ENCODE measurements around the gene RAB40B. TPM values are rescaled to one million over a fixed set of nuclear protein-coding genes. Genes with fewer than 3 reads are reported as not detected.
A peak's percentile ranks its signal among the peaks of the same experiment; 100 is the strongest.

RAB40B gene
- total RNA-seq, 2 donors from 2014 or later, result 1.2 to 4.6 TPM

- peak; percentile 37 for TF ChIP-seq CTCF (conservative IDR thresholded peaks at IDR 0.05)
- Histone ChIP-seq H3K9me3 (ENCODE audit: control insufficient read depth, low read length) (no peaks in the 10 kb centered on the region), H3K36me3 (ENCODE audit: control insufficient read depth, insufficient read depth, low read length) (peaks cover 68% of the 10 kb centered on the region), H3K27me3 (ENCODE audit: control insufficient read depth, insufficient read depth, low read length, poor library complexity, severe bottlenecking) (no peaks in the 10 kb centered on the region), H3K4me1 (ENCODE audit: control insufficient read depth, insufficient read depth, low read length) (no peaks in the 10 kb centered on the region), H3K9ac (ENCODE audit: extremely low read depth, low read length, poor library complexity, severe bottlenecking) (no peak overlapping the region), H3K27ac (ENCODE audit: low read depth, low read length) (no peak overlapping the region), H3K4me3 (ENCODE audit: low read length) (no peak overlapping the region)
- H3K4me3 Mint-ChIP-seq, result no peak overlapping the region
- H3K27me3 Mint-ChIP-seq (ENCODE audit: insufficient read depth), result no peaks in the 10 kb centered on the region
- WGBS, 2 experiments (ENCODE audit: insufficient coverage in 1 of 2, insufficient read length in 1 of 2), result 93 to 100% methylated on average over 3 to 20 of the region's 22 CpGs
- no peak overlapping the region for H3K27ac Mint-ChIP-seq
- H3K36me3 Mint-ChIP-seq (ENCODE audit: low read depth), result peaks cover 64% of the 10 kb centered on the region
- DNase-seq, result no peak
- H3K9me3 Mint-ChIP-seq, result no peaks in the 10 kb centered on the region
- no peaks in the 10 kb centered on the region for H3K4me1 Mint-ChIP-seq
These were observed 84.3 kb downstream of the RAB40B start for GRCh38 chr17:82614095-82614631.

- no peaks in the 10 kb centered on the region for H3K27me3 Mint-ChIP-seq (ENCODE audit: insufficient read depth)
- Histone ChIP-seq H3K27me3 (ENCODE audit: control insufficient read depth, insufficient read depth, low read length, poor library complexity, severe bottlenecking) (no peaks in the 10 kb centered on the region), H3K4me3 (ENCODE audit: low read length) (no peak overlapping the region), H3K9ac (ENCODE audit: extremely low read depth, low read length, poor library complexity, severe bottlenecking) (no peak overlapping the region), H3K9me3 (ENCODE audit: control insufficient read depth, low read length) (no peaks in the 10 kb centered on the region), H3K27ac (ENCODE audit: low read depth, low read length) (peak overlapping the region; percentile 24), H3K36me3 (ENCODE audit: control insufficient read depth, insufficient read depth, low read length) (peaks cover 61% of the 10 kb centered on the region), H3K4me1 (ENCODE audit: control insufficient read depth, insufficient read depth, low read length) (no peaks in the 10 kb centered on the region)
- no peaks in the 10 kb centered on the region for H3K4me1 Mint-ChIP-seq
- peak overlapping the region; percentile 77 for H3K27ac Mint-ChIP-seq
- no peaks in the 10 kb centered on the region for H3K9me3 Mint-ChIP-seq
- peak; percentile 77 for DNase-seq
- no peak overlapping the region for H3K4me3 Mint-ChIP-seq
- TF ChIP-seq CTCF (conservative IDR thresholded peaks at IDR 0.05), result no peak
- 94 to 95% methylated on average over 37 of the region's 37 CpGs for WGBS, 2 experiments (ENCODE audit: insufficient coverage in 1 of 2, insufficient read length in 1 of 2)
- H3K36me3 Mint-ChIP-seq (ENCODE audit: low read depth), result peaks cover 63% of the 10 kb centered on the region
These were observed 85.0 kb downstream of the RAB40B start for GRCh38 chr17:82613283-82614094.

GRCh38 chr17:82611140-82612058 lies 87.1 kb downstream of the RAB40B start:
- Histone ChIP-seq H3K27ac (ENCODE audit: low read depth, low read length) (no peak overlapping the region), H3K27me3 (ENCODE audit: control insufficient read depth, insufficient read depth, low read length, poor library complexity, severe bottlenecking) (no peaks in the 10 kb centered on the region), H3K4me3 (ENCODE audit: low read length) (no peak overlapping the region), H3K9me3 (ENCODE audit: control insufficient read depth, low read length) (no peaks in the 10 kb centered on the region), H3K4me1 (ENCODE audit: control insufficient read depth, insufficient read depth, low read length) (no peaks in the 10 kb centered on the region), H3K9ac (ENCODE audit: extremely low read depth, low read length, poor library complexity, severe bottlenecking) (no peak overlapping the region), H3K36me3 (ENCODE audit: control insufficient read depth, insufficient read depth, low read length) (peaks cover 57% of the 10 kb centered on the region)
- Mint-ChIP-seq H3K27me3 (ENCODE audit: insufficient read depth) (no peaks in the 10 kb centered on the region), H3K36me3 (ENCODE audit: low read depth) (peaks cover 58% of the 10 kb centered on the region), H3K27ac (no peak overlapping the region), H3K4me1 (no peaks in the 10 kb centered on the region), H3K4me3 (no peak overlapping the region), H3K9me3 (no peaks in the 10 kb centered on the region)
- DNase-seq, result peak; percentile 47
- TF ChIP-seq CTCF (conservative IDR thresholded peaks at IDR 0.05), result no peak
- 84 to 89% methylated on average over 16 to 21 of the region's 21 CpGs for WGBS, 2 experiments (ENCODE audit: insufficient coverage in 1 of 2, insufficient read length in 1 of 2)
